Choroid plexus epithelial cell (primary cell): Measurements from ENCODE around the gene RNF214.
"Not testable (repeated sequence)": the region's sequence is repeated elsewhere in the genome, so short reads cannot be mapped to it uniquely, and the experiment has no call there.

ENCODE experiments used
- DNase-seq: peaks from one replicate; pipeline ENCODE4 v3.0.0-alpha.2; 2010; ENCODE audit warnings: low read depth
- H3K4me3 ChIP-seq: 2 replicates; pipeline ENCODE4 v1.5.1; 2011; ENCODE audit warnings: low read depth, mild to moderate bottlenecking, control low read depth, low read length, moderate library complexity
- CTCF ChIP-seq: conservative IDR thresholded peaks from 2 replicates; pipeline ENCODE4 v1.5.1; 2011; ENCODE audit warnings: low read depth, mild to moderate bottlenecking, control low read depth, inconsistent platforms, low read length, moderate library complexity

Gene RNF214

DNA sequence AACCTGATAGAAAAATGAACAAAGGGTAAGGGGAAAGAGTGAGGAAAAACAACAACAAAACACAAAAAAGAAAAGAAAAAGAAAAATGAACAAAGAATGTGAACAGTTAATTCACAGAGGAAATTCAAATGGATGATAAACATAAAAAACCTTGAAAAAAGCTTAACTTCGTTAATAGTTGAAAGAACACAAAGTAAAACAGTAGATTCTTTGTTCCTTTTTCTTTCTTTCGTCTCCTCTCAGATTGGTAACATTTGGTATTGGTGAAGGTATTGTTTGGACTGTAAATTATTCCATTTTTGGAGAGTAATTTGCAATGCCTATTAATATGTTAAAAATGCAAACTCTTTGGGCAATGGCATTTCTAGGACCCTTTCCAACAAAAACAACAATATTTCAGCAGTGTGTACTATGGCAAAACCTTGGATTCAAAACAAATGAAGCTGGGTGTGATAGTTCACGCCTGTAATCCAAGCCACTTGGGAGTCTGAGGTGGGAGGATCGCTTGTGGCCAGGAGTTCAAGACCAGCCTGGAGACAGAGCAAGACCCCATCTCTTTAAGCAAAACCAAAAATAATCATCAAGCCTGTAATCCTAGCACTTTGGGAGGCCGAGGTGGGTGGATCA, 86.9 kb downstream of the RNF214 start:
- H3K4me3 ChIP-seq, result no peak overlapping the region
- TF ChIP-seq CTCF, result no peak
- DNase-seq, result peak; percentile 81

- not testable (repeated sequence) for DNase-seq
- H3K4me3 ChIP-seq, result peak overlapping the region; percentile 88
These were observed 94.7 kb downstream of the RNF214 start for GRCh38 chr11:117327255-117327566.

- peak within 1 kb of the TSS; percentile 88 for H3K4me3 ChIP-seq
- peak; percentile 98 for DNase-seq
These were observed 95.3 kb downstream of the RNF214 start, which contains the start of gene CEP164 for GRCh38 chr11:117327567-117328374. CEP164 (plus strand) TSS chr11:117327854; CDS start chr11:117338587, 10,733 bp downstream.

GRCh38 chr11:117328375-117329010, 96.0 kb downstream of the RNF214 start:
- DNase-seq, result peak; percentile 65
- H3K4me3 ChIP-seq, result peak overlapping the region; percentile 88
- no peak for TF ChIP-seq CTCF

More at GRCh38 chr11:117327567-117328374, 95.3 kb downstream of the RNF214 start, which contains the start of gene CEP164:
- no peak for TF ChIP-seq CTCF

- no peak overlapping the region for H3K4me3 ChIP-seq
- no peak for TF ChIP-seq CTCF
- no peak for DNase-seq
These were observed 100.4 kb downstream of the RNF214 start for GRCh38 chr11:117332843-117333242.

DNA sequence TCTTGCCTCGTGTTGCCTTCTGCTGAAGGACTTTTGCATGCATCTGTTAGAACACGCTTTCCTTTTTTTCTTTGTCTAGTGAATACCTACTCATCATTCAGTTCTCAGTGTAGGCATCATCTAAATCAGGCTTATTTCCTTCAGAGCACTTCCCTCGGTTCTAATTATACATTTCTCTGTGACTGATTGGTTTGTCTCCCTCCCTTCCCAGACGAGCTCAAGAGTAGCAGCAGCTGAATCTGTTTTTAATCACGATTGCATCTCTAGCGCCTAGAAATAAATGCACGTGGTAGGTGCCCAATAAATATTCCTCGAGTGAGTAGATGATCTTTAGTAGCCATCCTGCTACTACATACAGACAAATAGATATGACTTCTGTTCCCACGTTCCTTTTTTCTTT, 101.4 kb downstream of the RNF214 start:
- H3K4me3 ChIP-seq, result no peak overlapping the region
- no peak for DNase-seq
- no peak for TF ChIP-seq CTCF

GRCh38 chr11:117334896-117335295, 102.4 kb downstream of the RNF214 start:
- no peak overlapping the region for H3K4me3 ChIP-seq
- no peak for DNase-seq
- TF ChIP-seq CTCF, result no peak
